ENCODE measurements around the gene ACADSB.
A peak's percentile ranks its signal among the peaks of the same experiment; 100 is the strongest.

ACADSB gene

DNA sequence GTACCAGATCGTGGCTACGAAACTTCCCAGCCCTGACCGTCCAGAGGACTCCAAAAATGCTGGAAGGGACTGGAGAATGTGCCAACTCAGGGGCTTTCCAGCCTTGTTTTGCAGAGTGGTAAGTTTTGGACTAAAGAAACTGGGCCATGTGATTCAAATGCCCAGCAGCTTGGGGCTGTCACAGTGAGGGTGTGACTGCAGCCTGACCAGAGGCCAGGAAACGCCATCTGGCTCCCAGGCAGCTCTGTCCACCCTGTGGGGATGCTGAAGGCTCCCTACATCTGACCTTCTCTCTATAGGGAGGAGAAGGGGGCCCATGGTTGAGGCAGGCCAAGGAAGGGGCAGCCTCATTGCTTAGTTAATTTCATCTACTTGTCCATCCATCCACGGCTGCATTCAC, 65.4 kb downstream of the ACADSB start:
- Histone ChIP-seq H2AK5ac (ENCODE audit: low read depth, low read length) (peak overlapping the region; percentile 6), H4K8ac (ENCODE audit: low read depth, low read length) (no peak overlapping the region), H3K4me2 (ENCODE audit: insufficient read depth, low read length, poor library complexity, severe bottlenecking) (no peak overlapping the region), H3K4ac (ENCODE audit: low read length) (no peak overlapping the region), H3K9me3 (replicated peaks in 1 of 2; ENCODE audit: control insufficient read depth in 2 of 2, insufficient read depth in 1 of 2, low read depth in 1 of 2, low read length in 2 of 2) (peaks cover 0 to 1% of the 10 kb centered on the region in 2 donors), H3K23ac (ENCODE audit: low read depth, low read length, poor library complexity) (no peak overlapping the region), H3K9ac (ENCODE audit: low read depth, low read length, poor library complexity) (no peak overlapping the region), H3K14ac (ENCODE audit: low read length) (no peak overlapping the region), H3K27me3 (ENCODE audit: control insufficient read depth in 3 of 3, insufficient read depth in 3 of 3, low read depth in 1 of 3, low read length in 3 of 3) (peaks cover 0 to 3% (median 0%) of the 10 kb centered on the region in 3 experiments), H3K27ac (replicated peaks; ENCODE audit: low read length) (no peak overlapping the region), H2BK120ac (ENCODE audit: low read depth, low read length) (no peak overlapping the region), H3K79me1 (ENCODE audit: low read depth, low read length) (no peaks in the 10 kb centered on the region), H2BK12ac (ENCODE audit: low read length) (no peak overlapping the region), H4K91ac (ENCODE audit: low read depth, low read length, poor library complexity) (no peak overlapping the region), H3K36me3 (replicated peaks in 1 of 2; ENCODE audit: control insufficient read depth in 2 of 2, insufficient read depth in 2 of 2, low read length in 2 of 2) (no peaks in the 10 kb centered on the region), H3K4me3 (ENCODE audit: low read length in 2 of 2) (no peak overlapping the region), H3K4me1 (ENCODE audit: control insufficient read depth in 2 of 2, insufficient read depth in 1 of 2, low read depth in 1 of 2, low read length in 2 of 2) (peaks cover 3 to 4% of the 10 kb centered on the region in 2 donors), H3K18ac (ENCODE audit: low read length) (no peak overlapping the region), H2AFZ (ENCODE audit: low read length) (no peak overlapping the region), H2BK15ac (ENCODE audit: low read length) (no peak overlapping the region), H2BK5ac (ENCODE audit: low read length) (no peak overlapping the region)
- DNase-seq (ENCODE audit: low spot score): no peak
- no CpG with 5 or more reads among the region's 5 CpGs for WGBS, 2 donors (ENCODE audit: extremely low coverage in 2 of 2, insufficient read length in 2 of 2, insufficient replicate concordance in 1 of 2)

- no peak overlapping the region for H3K4me2 ChIP-seq (ENCODE audit: insufficient read depth, low read length, poor library complexity, severe bottlenecking)
- H3K4me3 ChIP-seq (ENCODE audit: low read length in 2 of 2): no peak overlapping the region
- H3K4ac ChIP-seq (ENCODE audit: low read length): no peak overlapping the region
- peaks cover 0 to 1% of the 10 kb centered on the region in 2 donors for H3K9me3 ChIP-seq (replicated peaks in 1 of 2; ENCODE audit: control insufficient read depth in 2 of 2, insufficient read depth in 1 of 2, low read depth in 1 of 2, low read length in 2 of 2)
- H2BK15ac ChIP-seq (ENCODE audit: low read length): no peak overlapping the region
- no peaks in the 10 kb centered on the region for H3K36me3 ChIP-seq (replicated peaks in 1 of 2; ENCODE audit: control insufficient read depth in 2 of 2, insufficient read depth in 2 of 2, low read length in 2 of 2)
- no peak overlapping the region for H3K27ac ChIP-seq (replicated peaks; ENCODE audit: low read length)
- no peak overlapping the region for H4K8ac ChIP-seq (ENCODE audit: low read depth, low read length)
- no peak overlapping the region for H4K91ac ChIP-seq (ENCODE audit: low read depth, low read length, poor library complexity)
- peak overlapping the region; percentile 58 for H3K14ac ChIP-seq (ENCODE audit: low read length)
- H2AK5ac ChIP-seq (ENCODE audit: low read depth, low read length): no peak overlapping the region
- no peak overlapping the region for H3K9ac ChIP-seq (ENCODE audit: low read depth, low read length, poor library complexity)
- H3K79me1 ChIP-seq (ENCODE audit: low read depth, low read length): no peaks in the 10 kb centered on the region
- no peak overlapping the region for H2AFZ ChIP-seq (ENCODE audit: low read length)
- no peak overlapping the region for H2BK120ac ChIP-seq (ENCODE audit: low read depth, low read length)
- H3K4me1 ChIP-seq (ENCODE audit: control insufficient read depth in 2 of 2, insufficient read depth in 1 of 2, low read depth in 1 of 2, low read length in 2 of 2): peaks cover 0 to 2% of the 10 kb centered on the region in 2 donors
- H2BK12ac ChIP-seq (ENCODE audit: low read length): no peak overlapping the region
- no peak for DNase-seq (ENCODE audit: low spot score)
- no peak overlapping the region for H3K23ac ChIP-seq (ENCODE audit: low read depth, low read length, poor library complexity)
- H3K27me3 ChIP-seq (ENCODE audit: control insufficient read depth in 3 of 3, insufficient read depth in 3 of 3, low read depth in 1 of 3, low read length in 3 of 3): peaks cover 0 to 11% (median 2%) of the 10 kb centered on the region in 3 experiments
- WGBS, 2 donors (ENCODE audit: extremely low coverage in 2 of 2, insufficient read length in 2 of 2, insufficient replicate concordance in 1 of 2): no CpG with 5 or more reads among the region's 7 CpGs
- no peak overlapping the region for H3K18ac ChIP-seq (ENCODE audit: low read length)
- no peak overlapping the region for H2BK5ac ChIP-seq (ENCODE audit: low read length)
Measured at GRCh38 chr10:123081896-123082295, 73.1 kb downstream of the ACADSB start.

DNA sequence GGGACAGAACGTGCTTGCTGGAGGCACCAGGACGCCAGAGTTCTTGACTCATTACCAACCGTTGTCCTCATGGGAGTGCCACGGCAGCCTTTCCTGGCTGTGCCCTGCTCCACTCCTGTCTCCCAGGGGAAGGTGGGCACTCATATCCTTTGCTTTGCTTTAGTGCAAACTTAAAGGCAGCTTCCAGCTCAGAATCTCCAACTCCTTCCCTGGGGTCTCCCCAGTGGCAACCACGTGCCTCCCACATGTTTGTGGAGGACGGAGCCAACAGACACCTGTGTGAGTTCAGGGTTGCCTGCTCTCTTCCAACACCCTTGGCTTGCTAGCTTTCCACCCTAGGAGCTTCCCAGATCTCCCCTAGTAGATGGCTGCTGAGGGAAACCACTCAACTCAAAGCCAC, 75.0 kb downstream of the ACADSB start:
- H2BK120ac ChIP-seq (ENCODE audit: low read depth, low read length): no peak overlapping the region
- H2AK5ac ChIP-seq (ENCODE audit: low read depth, low read length): peak overlapping the region; percentile 10
- H3K9me3 ChIP-seq (replicated peaks in 1 of 2; ENCODE audit: control insufficient read depth in 2 of 2, insufficient read depth in 1 of 2, low read depth in 1 of 2, low read length in 2 of 2): peaks cover 0 to 1% of the 10 kb centered on the region in 2 donors
- no peak overlapping the region for H3K18ac ChIP-seq (ENCODE audit: low read length)
- no peaks in the 10 kb centered on the region for H3K79me1 ChIP-seq (ENCODE audit: low read depth, low read length)
- no peak overlapping the region for H3K14ac ChIP-seq (ENCODE audit: low read length)
- H2BK12ac ChIP-seq (ENCODE audit: low read length): no peak overlapping the region
- no peak overlapping the region for H2BK5ac ChIP-seq (ENCODE audit: low read length)
- no peak overlapping the region for H2AFZ ChIP-seq (ENCODE audit: low read length)
- no peak overlapping the region for H4K91ac ChIP-seq (ENCODE audit: low read depth, low read length, poor library complexity)
- H3K9ac ChIP-seq (ENCODE audit: low read depth, low read length, poor library complexity): no peak overlapping the region
- no peak overlapping the region for H3K27ac ChIP-seq (replicated peaks; ENCODE audit: low read length)
- H3K4me2 ChIP-seq (ENCODE audit: insufficient read depth, low read length, poor library complexity, severe bottlenecking): no peak overlapping the region
- H3K27me3 ChIP-seq (ENCODE audit: control insufficient read depth in 3 of 3, insufficient read depth in 3 of 3, low read depth in 1 of 3, low read length in 3 of 3): peaks cover 0 to 11% (median 2%) of the 10 kb centered on the region in 3 experiments
- H3K4me3 ChIP-seq (ENCODE audit: low read length in 2 of 2): no peak overlapping the region
- H4K8ac ChIP-seq (ENCODE audit: low read depth, low read length): no peak overlapping the region
- no peak for DNase-seq (ENCODE audit: low spot score)
- peaks cover 0 to 5% of the 10 kb centered on the region in 2 donors for H3K4me1 ChIP-seq (ENCODE audit: control insufficient read depth in 2 of 2, insufficient read depth in 1 of 2, low read depth in 1 of 2, low read length in 2 of 2)
- H2BK15ac ChIP-seq (ENCODE audit: low read length): peak overlapping the region; percentile 6
- no CpG with 5 or more reads among the region's 6 CpGs for WGBS, 2 donors (ENCODE audit: extremely low coverage in 2 of 2, insufficient read length in 2 of 2, insufficient replicate concordance in 1 of 2)
- no peak overlapping the region for H3K23ac ChIP-seq (ENCODE audit: low read depth, low read length, poor library complexity)
- peak overlapping the region; percentile 58 for H3K4ac ChIP-seq (ENCODE audit: low read length)
- H3K36me3 ChIP-seq (replicated peaks in 1 of 2; ENCODE audit: control insufficient read depth in 2 of 2, insufficient read depth in 2 of 2, low read length in 2 of 2): no peaks in the 10 kb centered on the region

GRCh38 chr10:123086281-123086680, 77.5 kb downstream of the ACADSB start:
- WGBS, 2 donors (ENCODE audit: extremely low coverage in 2 of 2, insufficient read length in 2 of 2, insufficient replicate concordance in 1 of 2): 99 to 100% methylated on average over 5 of the region's 7 CpGs
- H3K27me3 ChIP-seq (ENCODE audit: control insufficient read depth in 3 of 3, insufficient read depth in 3 of 3, low read depth in 1 of 3, low read length in 3 of 3): peaks cover 0 to 14% (median 2%) of the 10 kb centered on the region in 3 experiments

More at GRCh38 chr10:123086281-123086680, 77.5 kb downstream of the ACADSB start:
- Histone ChIP-seq H2BK120ac (ENCODE audit: low read depth, low read length) (no peak overlapping the region), H3K27ac (replicated peaks; ENCODE audit: low read length) (no peak overlapping the region), H3K4me1 (ENCODE audit: control insufficient read depth in 2 of 2, insufficient read depth in 1 of 2, low read depth in 1 of 2, low read length in 2 of 2) (peaks cover 0 to 5% of the 10 kb centered on the region in 2 donors), H3K36me3 (replicated peaks in 1 of 2; ENCODE audit: control insufficient read depth in 2 of 2, insufficient read depth in 2 of 2, low read length in 2 of 2) (no peaks in the 10 kb centered on the region), H2BK12ac (ENCODE audit: low read length) (no peak overlapping the region), H3K14ac (ENCODE audit: low read length) (no peak overlapping the region), H2AFZ (ENCODE audit: low read length) (no peak overlapping the region), H3K4me2 (ENCODE audit: insufficient read depth, low read length, poor library complexity, severe bottlenecking) (no peak overlapping the region), H3K18ac (ENCODE audit: low read length) (no peak overlapping the region), H2BK15ac (ENCODE audit: low read length) (no peak overlapping the region), H3K9me3 (replicated peaks in 1 of 2; ENCODE audit: control insufficient read depth in 2 of 2, insufficient read depth in 1 of 2, low read depth in 1 of 2, low read length in 2 of 2) (peaks cover 0 to 1% of the 10 kb centered on the region in 2 donors), H3K4me3 (ENCODE audit: low read length in 2 of 2) (no peak overlapping the region), H3K23ac (ENCODE audit: low read depth, low read length, poor library complexity) (no peak overlapping the region), H3K4ac (ENCODE audit: low read length) (no peak overlapping the region), H2BK5ac (ENCODE audit: low read length) (no peak overlapping the region), H2AK5ac (ENCODE audit: low read depth, low read length) (no peak overlapping the region), H3K9ac (ENCODE audit: low read depth, low read length, poor library complexity) (no peak overlapping the region), H4K8ac (ENCODE audit: low read depth, low read length) (no peak overlapping the region), H3K79me1 (ENCODE audit: low read depth, low read length) (no peaks in the 10 kb centered on the region), H4K91ac (ENCODE audit: low read depth, low read length, poor library complexity) (no peak overlapping the region)
- DNase-seq (ENCODE audit: low spot score): no peak

All from neuronal stem cell (in vitro differentiated cells).